HG03354 (cell line): ENCODE results near the gene SPOUT1.

Experiments
- ATAC-seq: cut with Tn5 transposase; IDR thresholded peaks from one replicate; pipeline ENCODE4 v1.9.1; 2021; ENCODE audit warnings: mild to moderate bottlenecking; ENCODE audit not compliant: unreplicated experiment, poor library complexity, severe bottlenecking

Gene SPOUT1

GRCh38 chr9:128840524-128840923, 10.9 kb upstream of the SPOUT1 start:
- ATAC-seq = no peak

GRCh38 chr9:128838338-128838737, 8.7 kb upstream of the SPOUT1 start:
- no peak for ATAC-seq

- ATAC-seq = no peak
Observed at GRCh38 chr9:128836509-128837145, 7.0 kb upstream of the SPOUT1 start.

GRCh38 chr9:128835246-128836210, 5.9 kb upstream of the SPOUT1 start:
- no peak for ATAC-seq

- no peak for ATAC-seq
Observed at GRCh38 chr9:128833696-128834095, 4.1 kb upstream of the SPOUT1 start.

GRCh38 chr9:128828719-128829452, 708 bp downstream of the SPOUT1 start:
- peak; percentile 13 for ATAC-seq

GRCh38 chr9:128828267-128828666, 1.3 kb downstream of the SPOUT1 start:
- ATAC-seq = no peak

- ATAC-seq = no peak
Observed at GRCh38 chr9:128825923-128826700, 3.5 kb downstream of the SPOUT1 start.

GRCh38 chr9:128824911-128825310, 4.7 kb downstream of the SPOUT1 start:
- no peak for ATAC-seq

- no peak for ATAC-seq
Observed at GRCh38 chr9:128823903-128824406, 5.6 kb downstream of the SPOUT1 start.

GRCh38 chr9:128823362-128823902, 6.2 kb downstream of the SPOUT1 start:
- ATAC-seq = no peak

- ATAC-seq = no peak
Observed at GRCh38 chr9:128822407-128823042, 7.1 kb downstream of the SPOUT1 start.

- ATAC-seq = no peak
Observed at GRCh38 chr9:128821584-128822406, 7.8 kb downstream of the SPOUT1 start.

GRCh38 chr9:128820665-128821583, 8.7 kb downstream of the SPOUT1 start:
- no peak for ATAC-seq

GRCh38 chr9:128819716-128820664, 9.6 kb downstream of the SPOUT1 start:
- no peak for ATAC-seq
